H1 (cell line): Measurements from ENCODE around the gene NOL8. TPM values are rescaled to one million over a fixed set of nuclear protein-coding genes. Genes with fewer than 3 reads are reported as not detected.

ENCODE experiments used
- CHD2 ChIP-seq: IDR thresholded peaks from 2 replicates; pipeline ENCODE4 v1.6.1; 2012; ENCODE audit warnings: low read length, improper control_type of control experiment
- HDAC2 ChIP-seq, 2 experiments: fragments of 300-600 bp in 1 of 2; sonication (generic) in 1 of 2; IDR thresholded peaks; 2 replicates each; pipeline ENCODE4 v1.6.1; 2011 to 2012; ENCODE audit warnings: low read depth in 2 of 2, low read length in 2 of 2, mild to moderate bottlenecking in 2 of 2, moderate library complexity in 2 of 2, borderline replicate concordance in 1 of 2, inconsistent platforms in 1 of 2
- KDM5A ChIP-seq: fragments of 200-600 bp; IDR thresholded peaks from 2 replicates; pipeline ENCODE4 v1.7.1; 2012; ENCODE audit warnings: mild to moderate bottlenecking, low read length, inconsistent platforms, mixed read lengths
- MAFK ChIP-seq: IDR thresholded peaks from 2 replicates; pipeline ENCODE4 v1.6.1; 2012; ENCODE audit warnings: low read depth, mild to moderate bottlenecking, improper control_type of control experiment, low read length
- SIRT6 ChIP-seq: IDR thresholded peaks from one replicate; pipeline ENCODE4 v1.7.1; 2012; ENCODE audit warnings: low read length, inconsistent platforms
- polyA plus RNA-seq, 7 experiments: library from polyadenylated mRNA; depleted of rRNA in 3 of 7; stranded (reverse) in 5 of 7; unstranded in 2 of 7; fragments of >200 nt in 5 of 7; fragments of 200-250 nt in 2 of 7; gene quantifications; 1 replicate in 5 of 7; 2 replicates in 1 of 7; 4 replicates in 1 of 7; pipeline versions ENCODE4 v1.2.1 to v1.2.3, GENCODE V29; 2011 to 2013; ENCODE audit warnings: missing spikeins in 2 of 7, mixed read lengths in 2 of 7
- total RNA-seq: library from RNA; stranded (reverse); fragmentation: NEBNext Ultra II Directional; extraction: Animal tissue kit (Norgen Biotek cat#: 25700); gene quantifications from 2 replicates; pipeline ENCODE4 v1.2.1, GENCODE V29; 2021
- TF ChIP-seq, protein P1 (sequence below): fragments of 300-600 bp; sonication (generic); IDR thresholded peaks from 2 replicates; pipeline ENCODE4 v1.7.1; 2012; ENCODE audit warnings: low read length, moderate library complexity, mild to moderate bottlenecking, inconsistent platforms; ENCODE audit not compliant: insufficient replicate concordance

NOL8 gene
- total and polyA plus RNA-seq, 2 of the 8 experiments (the other 6 are each of a cell fraction or from before 2014, with no cell fraction given) = 6.2 to 30.4 TPM

- TF ChIP-seq HDAC2 (IDR thresholded peaks at IDR 0.05; ENCODE audit: borderline replicate concordance in 1 of 2, low read depth in 2 of 2, low read length in 2 of 2) = no peak
- TF ChIP-seq KDM5A = no peak
- TF ChIP-seq, protein P1, sequence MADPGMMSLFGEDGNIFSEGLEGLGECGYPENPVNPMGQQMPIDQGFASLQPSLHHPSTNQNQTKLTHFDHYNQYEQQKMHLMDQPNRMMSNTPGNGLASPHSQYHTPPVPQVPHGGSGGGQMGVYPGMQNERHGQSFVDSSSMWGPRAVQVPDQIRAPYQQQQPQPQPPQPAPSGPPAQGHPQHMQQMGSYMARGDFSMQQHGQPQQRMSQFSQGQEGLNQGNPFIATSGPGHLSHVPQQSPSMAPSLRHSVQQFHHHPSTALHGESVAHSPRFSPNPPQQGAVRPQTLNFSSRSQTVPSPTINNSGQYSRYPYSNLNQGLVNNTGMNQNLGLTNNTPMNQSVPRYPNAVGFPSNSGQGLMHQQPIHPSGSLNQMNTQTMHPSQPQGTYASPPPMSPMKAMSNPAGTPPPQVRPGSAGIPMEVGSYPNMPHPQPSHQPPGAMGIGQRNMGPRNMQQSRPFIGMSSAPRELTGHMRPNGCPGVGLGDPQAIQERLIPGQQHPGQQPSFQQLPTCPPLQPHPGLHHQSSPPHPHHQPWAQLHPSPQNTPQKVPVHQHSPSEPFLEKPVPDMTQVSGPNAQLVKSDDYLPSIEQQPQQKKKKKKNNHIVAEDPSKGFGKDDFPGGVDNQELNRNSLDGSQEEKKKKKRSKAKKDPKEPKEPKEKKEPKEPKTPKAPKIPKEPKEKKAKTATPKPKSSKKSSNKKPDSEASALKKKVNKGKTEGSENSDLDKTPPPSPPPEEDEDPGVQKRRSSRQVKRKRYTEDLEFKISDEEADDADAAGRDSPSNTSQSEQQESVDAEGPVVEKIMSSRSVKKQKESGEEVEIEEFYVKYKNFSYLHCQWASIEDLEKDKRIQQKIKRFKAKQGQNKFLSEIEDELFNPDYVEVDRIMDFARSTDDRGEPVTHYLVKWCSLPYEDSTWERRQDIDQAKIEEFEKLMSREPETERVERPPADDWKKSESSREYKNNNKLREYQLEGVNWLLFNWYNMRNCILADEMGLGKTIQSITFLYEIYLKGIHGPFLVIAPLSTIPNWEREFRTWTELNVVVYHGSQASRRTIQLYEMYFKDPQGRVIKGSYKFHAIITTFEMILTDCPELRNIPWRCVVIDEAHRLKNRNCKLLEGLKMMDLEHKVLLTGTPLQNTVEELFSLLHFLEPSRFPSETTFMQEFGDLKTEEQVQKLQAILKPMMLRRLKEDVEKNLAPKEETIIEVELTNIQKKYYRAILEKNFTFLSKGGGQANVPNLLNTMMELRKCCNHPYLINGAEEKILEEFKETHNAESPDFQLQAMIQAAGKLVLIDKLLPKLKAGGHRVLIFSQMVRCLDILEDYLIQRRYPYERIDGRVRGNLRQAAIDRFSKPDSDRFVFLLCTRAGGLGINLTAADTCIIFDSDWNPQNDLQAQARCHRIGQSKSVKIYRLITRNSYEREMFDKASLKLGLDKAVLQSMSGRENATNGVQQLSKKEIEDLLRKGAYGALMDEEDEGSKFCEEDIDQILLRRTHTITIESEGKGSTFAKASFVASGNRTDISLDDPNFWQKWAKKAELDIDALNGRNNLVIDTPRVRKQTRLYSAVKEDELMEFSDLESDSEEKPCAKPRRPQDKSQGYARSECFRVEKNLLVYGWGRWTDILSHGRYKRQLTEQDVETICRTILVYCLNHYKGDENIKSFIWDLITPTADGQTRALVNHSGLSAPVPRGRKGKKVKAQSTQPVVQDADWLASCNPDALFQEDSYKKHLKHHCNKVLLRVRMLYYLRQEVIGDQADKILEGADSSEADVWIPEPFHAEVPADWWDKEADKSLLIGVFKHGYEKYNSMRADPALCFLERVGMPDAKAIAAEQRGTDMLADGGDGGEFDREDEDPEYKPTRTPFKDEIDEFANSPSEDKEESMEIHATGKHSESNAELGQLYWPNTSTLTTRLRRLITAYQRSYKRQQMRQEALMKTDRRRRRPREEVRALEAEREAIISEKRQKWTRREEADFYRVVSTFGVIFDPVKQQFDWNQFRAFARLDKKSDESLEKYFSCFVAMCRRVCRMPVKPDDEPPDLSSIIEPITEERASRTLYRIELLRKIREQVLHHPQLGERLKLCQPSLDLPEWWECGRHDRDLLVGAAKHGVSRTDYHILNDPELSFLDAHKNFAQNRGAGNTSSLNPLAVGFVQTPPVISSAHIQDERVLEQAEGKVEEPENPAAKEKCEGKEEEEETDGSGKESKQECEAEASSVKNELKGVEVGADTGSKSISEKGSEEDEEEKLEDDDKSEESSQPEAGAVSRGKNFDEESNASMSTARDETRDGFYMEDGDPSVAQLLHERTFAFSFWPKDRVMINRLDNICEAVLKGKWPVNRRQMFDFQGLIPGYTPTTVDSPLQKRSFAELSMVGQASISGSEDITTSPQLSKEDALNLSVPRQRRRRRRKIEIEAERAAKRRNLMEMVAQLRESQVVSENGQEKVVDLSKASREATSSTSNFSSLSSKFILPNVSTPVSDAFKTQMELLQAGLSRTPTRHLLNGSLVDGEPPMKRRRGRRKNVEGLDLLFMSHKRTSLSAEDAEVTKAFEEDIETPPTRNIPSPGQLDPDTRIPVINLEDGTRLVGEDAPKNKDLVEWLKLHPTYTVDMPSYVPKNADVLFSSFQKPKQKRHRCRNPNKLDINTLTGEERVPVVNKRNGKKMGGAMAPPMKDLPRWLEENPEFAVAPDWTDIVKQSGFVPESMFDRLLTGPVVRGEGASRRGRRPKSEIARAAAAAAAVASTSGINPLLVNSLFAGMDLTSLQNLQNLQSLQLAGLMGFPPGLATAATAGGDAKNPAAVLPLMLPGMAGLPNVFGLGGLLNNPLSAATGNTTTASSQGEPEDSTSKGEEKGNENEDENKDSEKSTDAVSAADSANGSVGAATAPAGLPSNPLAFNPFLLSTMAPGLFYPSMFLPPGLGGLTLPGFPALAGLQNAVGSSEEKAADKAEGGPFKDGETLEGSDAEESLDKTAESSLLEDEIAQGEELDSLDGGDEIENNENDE = no peak
- no peak for TF ChIP-seq CHD2
- no peak for TF ChIP-seq MAFK
- no peak for TF ChIP-seq SIRT6
Observed at GRCh38 chr9:92324431-92324830, 719 bp downstream of the NOL8 start (continued).
